Stimulated activated CD8-positive, alpha-beta memory T cell treated with anti-CD3 and anti-CD28 coated beads, Interleukin-15, amount 100 ng/mL, for 48 hours (primary cell): ENCODE data around the gene KIDINS220.

ENCODE experiments used
- DNase-seq, 2 donors: peaks; one replicate each; pipeline ENCODE4 v3.0.0-alpha.2; 2020; ENCODE audit warnings: low read depth in 2 of 2

KIDINS220 gene

DNA sequence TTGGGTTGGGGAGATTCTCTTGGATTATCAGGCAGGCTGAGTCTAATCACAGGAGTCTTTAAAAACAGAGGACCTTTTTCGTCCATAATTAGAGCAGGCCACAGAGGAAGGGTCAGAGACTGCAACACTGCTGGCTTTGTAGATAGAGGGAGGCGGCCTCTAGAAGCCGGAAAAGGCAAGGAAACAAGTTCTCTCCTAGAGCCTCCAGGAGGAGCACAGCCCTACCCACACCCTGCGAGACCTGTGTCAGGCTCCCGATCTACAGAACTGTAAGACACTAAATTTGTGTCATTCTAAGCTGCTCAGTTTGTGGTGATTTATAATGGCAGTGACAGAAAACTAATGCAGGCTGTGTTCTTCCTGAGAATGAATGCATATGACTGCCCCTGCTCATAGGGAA, 140.2 kb downstream of the KIDINS220 start:
- no peak for DNase-seq

DNA sequence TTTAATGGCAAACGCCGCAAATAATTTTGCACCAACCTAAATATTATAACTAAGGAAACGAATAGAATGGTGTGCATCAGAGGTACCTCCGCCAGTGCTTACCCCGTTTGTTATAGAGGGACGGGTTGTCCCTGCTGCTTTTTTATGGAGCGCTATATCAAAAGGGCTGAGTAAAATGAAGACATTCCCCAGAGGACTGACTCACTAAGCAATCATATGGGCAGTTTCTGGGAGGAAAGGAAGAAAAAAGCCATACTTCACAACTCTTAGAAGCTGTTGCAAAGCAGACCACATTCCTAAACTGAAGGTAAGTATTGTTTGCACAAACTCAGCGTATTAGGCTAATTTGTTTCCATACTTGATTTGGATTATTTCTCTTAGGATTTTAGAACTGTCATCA, 142.7 kb downstream of the KIDINS220 start:
- DNase-seq: no peak

DNA sequence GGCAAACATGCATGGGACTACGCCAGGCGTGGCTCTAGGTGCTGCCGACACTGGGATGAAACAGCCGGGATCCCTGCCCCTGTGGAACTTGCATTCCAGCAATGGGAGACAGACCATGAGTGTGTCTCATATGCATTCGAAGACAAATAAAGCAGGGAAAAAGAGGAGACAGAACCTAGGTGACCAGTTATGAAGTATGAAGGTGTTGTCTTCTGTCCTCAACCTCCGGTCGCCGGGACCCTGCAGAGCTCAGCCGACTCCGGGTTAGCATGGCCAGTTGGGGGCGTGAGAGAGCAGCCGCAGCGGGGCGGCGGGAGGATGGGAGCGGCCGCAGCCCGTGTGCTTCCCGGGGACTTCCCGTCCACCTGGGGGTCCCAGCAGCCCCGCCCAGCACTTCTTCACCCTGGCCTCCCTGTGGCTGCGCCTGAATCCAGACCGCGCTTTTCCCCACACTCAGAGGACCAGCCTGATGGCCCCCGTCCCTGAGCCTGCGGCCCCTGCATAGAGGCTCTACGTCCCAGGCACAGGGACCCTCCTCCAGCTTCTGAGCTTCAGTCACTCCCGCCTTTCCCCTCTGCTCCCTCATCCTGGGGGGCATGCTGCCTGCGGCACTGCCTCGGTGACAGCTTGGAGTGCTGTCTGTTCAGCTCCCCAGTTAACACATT, 144.1 kb downstream of the KIDINS220 start:
- DNase-seq: no peak

DNA sequence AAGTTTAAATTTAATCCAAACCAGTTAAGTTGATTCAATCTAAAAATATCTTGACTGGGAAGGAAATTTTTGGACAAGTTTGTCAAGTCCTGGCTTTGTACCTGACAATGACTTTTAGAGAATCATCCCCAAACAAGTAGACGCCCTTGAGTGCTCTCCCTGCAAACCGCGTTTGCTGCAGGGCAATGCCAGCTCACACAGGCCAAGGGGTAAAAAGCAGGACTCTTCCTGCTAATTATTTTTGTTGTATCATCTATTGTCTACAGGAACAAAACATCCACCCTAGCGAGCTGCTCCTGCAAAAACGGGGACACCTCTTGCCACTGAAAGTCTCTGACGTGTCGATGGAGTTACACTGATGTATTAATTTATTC, 144.6 kb downstream of the KIDINS220 start:
- DNase-seq: no peak

DNA sequence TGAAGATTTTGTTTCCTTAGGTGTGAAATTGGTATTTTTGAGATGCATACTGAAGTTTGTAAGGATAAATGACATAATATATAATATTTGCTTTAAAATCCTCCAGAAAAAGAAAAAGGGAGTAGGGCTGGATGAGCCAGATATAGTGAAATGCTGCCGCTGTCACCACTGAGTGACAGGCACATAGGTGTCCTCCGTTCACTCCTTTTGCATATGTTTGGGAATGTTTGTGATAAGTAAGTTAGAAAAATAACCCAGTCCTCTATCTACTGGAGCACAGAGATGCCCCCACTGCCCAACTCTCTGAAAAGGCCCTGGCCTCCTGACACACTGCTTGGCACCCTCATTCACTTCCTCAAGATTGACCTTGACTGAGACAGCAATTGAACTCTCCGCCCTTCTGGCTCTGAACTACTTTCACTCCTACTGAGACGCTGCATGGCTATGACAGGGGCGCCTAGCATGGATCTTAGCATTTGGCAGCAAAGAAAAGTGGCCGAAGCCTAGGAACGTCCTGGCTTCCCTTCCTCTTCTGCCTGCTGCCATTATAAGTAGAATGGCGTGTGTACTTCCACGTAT, 145.5 kb downstream of the KIDINS220 start:
- no peak for DNase-seq

DNA sequence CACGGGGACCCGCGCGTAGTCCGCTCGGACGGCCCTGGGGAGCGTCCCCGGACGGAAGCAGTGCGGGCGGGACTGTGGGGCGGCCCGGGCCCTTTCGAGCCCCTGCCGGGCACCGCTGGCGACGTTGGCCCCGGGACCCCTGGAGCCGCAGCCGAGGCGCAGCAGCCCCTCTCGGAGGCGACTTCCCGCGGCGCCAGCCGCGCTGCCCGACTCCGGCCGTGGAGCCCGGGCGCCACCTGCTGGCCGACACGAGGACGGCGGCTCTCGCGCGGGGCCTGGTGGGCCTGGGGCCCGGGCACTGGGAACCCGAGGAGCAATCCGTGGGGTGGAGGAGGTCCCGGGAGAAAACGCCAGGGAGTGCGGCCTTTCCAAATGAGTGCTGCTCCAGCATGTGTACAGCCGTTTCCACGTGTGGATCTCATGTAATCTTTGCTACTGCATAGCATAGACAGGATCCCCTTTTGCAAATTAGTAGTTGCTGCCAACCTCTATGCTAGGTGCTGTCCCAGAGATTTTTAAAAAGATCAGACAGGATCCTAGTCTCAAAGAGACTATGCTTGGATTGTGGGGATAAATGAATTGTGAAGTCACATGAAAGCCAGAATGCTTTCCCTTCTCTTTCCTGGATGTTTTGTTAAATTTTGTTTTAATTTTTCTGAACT, 151.6 kb downstream of the KIDINS220 start:
- peak; percentile 61 to 73 for DNase-seq

DNA sequence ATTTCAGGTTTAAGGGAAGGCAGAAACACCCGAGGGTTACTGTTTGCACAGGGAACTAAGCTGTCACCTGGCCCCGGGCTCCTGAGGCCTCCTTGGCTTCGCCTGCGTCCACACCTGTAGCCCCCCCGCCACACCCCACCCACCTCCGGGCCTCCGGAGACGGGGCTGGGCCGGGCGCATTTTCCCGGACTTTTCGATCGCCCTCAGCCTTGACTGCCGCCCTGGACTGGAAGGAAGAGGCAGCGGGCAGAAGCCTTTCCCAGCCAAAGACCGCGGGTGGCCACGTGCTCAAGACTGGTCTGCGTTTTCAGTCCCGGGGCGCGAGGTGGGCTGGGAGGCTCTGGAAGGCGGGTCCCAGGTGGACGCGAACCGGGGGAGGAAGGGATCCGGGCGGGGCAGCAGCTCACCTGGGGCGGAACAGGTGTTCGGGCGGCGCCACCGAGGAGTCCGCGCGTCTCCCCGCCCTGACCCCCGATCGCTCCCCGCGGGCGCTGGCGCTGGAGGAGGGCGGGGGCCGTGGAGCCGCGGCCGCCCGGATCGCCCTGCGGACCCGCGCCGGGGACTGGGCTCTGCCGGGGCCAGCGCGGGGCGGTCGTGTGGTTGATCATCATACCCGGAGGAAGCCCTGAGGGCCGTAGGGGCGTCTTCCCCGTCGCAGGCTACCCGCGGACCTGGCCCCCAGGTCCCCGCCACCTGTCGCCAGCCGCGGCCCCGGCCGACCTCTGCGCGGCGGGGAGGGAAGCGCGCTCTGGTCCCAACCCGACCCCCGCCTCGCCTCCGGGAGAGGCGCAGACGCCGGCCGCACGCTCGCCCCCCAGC, 152.3 kb downstream of the KIDINS220 start:
- DNase-seq: peak; percentile 41 to 47

DNA sequence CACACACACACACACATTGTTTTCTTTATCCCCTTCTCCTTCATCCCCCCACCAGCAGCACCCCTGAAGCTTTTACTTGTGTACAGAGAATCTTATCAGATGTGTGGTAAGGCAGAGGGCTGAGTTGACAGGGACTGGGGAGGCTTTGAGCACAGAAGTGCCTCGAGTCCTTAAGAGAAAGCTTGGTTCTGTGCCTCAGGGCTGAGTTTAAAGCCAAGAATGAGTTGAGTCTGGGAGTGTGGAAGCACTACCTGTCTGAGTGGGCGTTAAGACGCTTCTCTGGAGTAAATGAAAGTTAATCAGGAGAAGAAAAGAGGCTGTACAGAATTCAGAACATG, 152.9 kb downstream of the KIDINS220 start:
- no peak for DNase-seq

DNA sequence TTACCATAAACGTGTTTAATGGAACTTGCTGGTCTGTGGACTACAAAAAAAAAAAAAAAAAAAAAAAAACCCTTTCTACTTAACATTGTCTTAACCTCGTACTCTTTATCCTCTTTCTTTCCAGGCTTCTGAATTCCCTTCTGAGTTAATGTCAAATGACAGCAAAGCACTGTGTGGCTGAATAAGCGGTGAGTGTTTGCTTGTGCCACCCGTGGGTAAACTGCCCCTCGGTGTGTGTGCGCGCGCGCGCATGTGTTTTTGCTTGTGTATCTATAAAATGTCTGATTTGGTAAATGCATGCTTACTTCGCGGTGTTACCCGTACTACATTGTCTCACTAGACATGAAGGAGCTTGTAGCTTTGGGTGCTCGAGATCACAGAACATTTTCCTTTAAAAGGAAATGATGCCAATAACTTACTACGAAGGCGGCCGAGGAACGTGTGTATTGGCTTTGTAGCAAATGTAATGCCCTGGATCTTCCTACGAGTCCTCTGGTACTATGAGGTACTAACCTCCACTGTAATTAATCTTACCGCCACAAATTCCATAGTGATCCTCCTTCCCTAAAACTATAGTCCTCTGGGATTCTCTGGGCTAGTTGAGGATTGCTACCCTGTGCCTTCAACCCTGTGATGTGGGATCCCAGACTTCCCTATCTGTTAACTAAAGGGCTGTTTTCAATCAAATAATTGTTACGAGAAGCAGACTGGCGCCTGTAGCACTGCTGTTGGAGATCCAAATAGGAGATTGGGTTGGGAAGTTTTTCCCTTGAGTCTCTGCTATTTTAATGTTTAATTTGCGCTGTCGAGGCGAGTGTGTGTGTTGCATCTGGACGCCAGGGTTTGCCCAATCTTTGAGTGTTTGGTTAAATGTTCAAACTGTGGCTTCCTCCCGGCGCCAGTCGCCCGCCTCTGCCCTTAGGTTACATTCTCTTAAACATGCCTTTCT, 154.4 kb downstream of the KIDINS220 start:
- DNase-seq: no peak

DNA sequence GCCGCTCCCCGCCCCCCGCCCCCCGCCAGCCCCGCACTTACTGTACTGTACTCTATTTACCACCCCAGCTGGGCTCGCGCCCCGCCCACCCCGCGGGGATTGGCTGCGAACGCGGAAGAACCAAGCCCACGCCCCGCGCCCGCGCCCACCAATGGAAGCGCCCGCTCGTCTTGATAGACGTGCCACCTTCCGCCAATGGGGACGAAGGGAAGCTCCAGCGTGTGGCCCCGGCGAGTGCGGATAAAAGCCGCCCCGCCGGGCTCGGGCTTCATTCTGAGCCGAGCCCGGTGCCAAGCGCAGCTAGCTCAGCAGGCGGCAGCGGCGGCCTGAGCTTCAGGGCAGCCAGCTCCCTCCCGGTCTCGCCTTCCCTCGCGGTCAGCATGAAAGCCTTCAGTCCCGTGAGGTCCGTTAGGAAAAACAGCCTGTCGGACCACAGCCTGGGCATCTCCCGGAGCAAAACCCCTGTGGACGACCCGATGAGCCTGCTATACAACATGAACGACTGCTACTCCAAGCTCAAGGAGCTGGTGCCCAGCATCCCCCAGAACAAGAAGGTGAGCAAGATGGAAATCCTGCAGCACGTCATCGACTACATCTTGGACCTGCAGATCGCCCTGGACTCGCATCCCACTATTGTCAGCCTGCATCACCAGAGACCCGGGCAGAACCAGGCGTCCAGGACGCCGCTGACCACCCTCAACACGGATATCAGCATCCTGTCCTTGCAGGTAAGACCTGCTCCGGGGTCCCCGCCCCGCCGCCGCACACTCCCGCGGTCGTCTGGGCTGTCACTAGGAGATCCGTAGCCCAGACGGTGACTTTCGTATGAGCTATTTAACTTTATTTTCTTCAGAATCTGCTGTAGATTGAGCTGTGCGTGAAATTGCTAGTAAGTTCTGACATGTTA, 155.4 kb downstream of the KIDINS220 start, which contains the start of gene ID2:
ID2 (plus strand) TSS at position 271 of the 907 bp plus-strand sequence; CDS start at position 381, 110 bp downstream.
- peak; percentile 98 for DNase-seq

DNA sequence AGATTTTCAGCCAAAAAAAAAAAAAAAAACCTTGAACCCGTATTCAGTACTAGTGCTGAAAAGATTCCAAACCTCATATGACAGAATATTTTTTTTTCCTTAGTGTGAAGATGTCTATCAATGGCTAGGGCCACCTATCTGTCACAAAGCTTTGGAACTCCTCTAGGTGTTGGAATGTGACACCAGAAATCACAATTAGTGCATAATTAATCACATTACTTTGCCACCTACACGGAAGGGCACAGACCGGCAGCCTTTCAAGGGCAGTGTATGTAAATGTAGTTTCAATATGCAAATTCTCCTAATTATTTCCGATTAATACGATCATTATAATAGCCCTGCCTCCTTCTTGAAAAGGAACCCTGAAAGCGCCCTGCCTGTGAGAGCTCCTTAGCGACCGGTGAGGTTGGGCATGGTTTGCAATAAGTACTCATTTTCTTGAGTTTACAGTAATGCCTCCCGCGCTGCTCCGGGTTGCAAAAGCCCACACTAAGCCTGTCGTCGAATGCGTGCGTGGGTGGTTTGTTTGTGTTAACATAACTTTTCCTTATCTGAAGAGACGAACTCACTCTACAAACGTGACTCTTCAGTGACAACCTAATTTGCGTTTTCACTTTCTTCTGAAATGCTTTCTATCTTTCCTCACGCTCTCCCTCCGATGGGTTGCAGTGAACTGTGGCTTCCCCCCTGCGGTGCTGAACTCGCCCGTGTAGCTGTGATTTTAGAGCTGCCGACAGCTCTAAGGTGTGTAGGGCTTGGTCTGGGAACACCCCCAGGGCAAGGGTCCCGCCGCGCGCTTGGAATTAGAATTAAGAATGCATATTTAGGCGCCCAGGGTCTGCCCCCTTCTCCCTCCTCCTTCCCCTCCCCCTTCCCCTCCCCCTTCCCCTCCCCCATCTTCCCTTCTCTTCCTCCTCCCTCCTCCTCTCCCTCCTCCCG, 156.3 kb downstream of the KIDINS220 start:
- DNase-seq: peak; percentile 60 to 79

DNA sequence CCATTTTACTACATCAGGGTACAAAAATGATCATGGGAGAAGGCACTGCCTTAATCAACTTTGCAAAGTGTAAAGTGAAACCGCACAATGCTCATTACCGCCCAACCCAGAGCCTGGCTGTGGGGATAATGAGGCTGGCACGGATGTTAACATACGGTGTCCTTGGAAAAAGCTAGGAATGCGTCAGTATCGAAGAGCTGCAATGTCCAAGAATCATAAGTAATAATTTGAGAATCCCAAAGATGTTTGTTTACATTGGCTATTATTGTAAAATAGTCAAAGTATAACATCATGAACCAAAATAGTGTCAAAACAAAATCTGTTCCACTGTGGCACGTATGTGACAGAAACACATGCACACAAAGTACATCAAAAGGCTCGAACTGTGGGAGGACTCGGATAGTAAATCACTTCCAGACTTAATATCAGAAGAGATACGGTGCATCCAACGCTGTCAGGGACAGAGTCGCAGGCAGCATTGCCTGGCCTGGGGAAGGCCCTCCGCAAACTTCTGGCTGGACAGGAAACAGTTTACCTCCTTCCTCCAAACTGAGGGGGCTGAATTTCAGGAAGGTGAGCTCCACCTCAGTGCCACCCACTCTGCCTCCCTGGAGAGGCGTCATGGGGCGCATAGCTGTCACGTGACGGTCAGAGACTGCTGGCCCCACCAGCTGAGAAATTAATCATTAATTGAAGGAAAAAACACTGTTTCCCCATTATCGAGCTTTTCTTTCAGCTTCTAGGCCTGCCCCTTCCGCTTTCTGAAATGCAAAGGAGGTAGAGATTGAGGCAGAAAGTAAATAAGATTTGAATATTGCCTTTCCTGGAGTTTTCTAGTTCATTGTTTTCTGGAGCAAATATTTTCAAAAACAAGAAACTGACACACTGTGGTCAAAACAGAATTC, 157.3 kb downstream of the KIDINS220 start:
- no peak for DNase-seq

DNA sequence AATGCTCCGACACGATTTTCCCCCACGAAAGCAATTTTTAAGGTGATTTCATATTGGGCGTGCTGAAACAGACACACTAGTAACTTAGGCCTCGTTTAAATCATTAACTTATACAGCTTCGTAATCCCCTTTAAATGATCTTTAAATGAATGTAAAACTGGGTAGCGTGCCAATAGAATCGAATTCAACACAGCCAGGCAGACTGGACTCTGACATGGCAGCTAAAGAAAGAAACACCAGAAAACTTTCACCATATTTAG, 157.9 kb downstream of the KIDINS220 start:
- DNase-seq: no peak
